Lung (tissue), 12 donors: ENCODE results near the gene GHR. TPM values are rescaled to one million over a fixed set of nuclear protein-coding genes. Genes with fewer than 3 reads are reported as not detected.

ENCODE experiments used
- ATAC-seq: fragments of 200-7000 bp; cut with Tn5 transposase; one replicate; pipeline ENCODE4 v1.9.1; 2020; ENCODE audit warnings: moderate number of reproducible peaks; ENCODE audit not compliant: insufficient read depth, low FRiP score
- DNase-seq, 3 donors: peaks; one replicate each; pipeline ENCODE4 v3.0.0-alpha.2; 2013 to 2017
- H3K27ac ChIP-seq, 2 donors: one replicate each; pipeline ENCODE4 v1.5.1; 2013; ENCODE audit warnings: mild to moderate bottlenecking in 2 of 2, moderate library complexity in 2 of 2, control low read depth in 1 of 2, inconsistent platforms in 1 of 2, low read depth in 1 of 2, low read length in 1 of 2
- H3K27me3 ChIP-seq, 3 donors: one replicate each; pipeline ENCODE4 v1.5.1; 2013; ENCODE audit warnings: low read length in 2 of 3; ENCODE audit not compliant: control insufficient read depth in 3 of 3, insufficient read depth in 3 of 3
- H3K36me3 ChIP-seq, 4 donors: one replicate each; pipeline ENCODE4 v1.5.1; 2013; ENCODE audit warnings: low read length in 4 of 4, mild to moderate bottlenecking in 1 of 4, moderate library complexity in 1 of 4; ENCODE audit not compliant: control insufficient read depth in 4 of 4, insufficient read depth in 4 of 4
- H3K4me1 ChIP-seq, 5 donors: one replicate each; pipeline ENCODE4 v1.5.1; 2013; ENCODE audit warnings: low read length in 5 of 5, mild to moderate bottlenecking in 2 of 5, moderate library complexity in 1 of 5; ENCODE audit not compliant: control insufficient read depth in 5 of 5, insufficient read depth in 5 of 5
- H3K4me3 ChIP-seq: one replicate; pipeline ENCODE4 v1.5.1; 2013; ENCODE audit warnings: mild to moderate bottlenecking, control low read depth, moderate library complexity
- H3K9ac ChIP-seq, 2 donors: one replicate each; pipeline ENCODE4 v1.5.1; 2013; ENCODE audit warnings: low read length in 2 of 2, control low read depth in 1 of 2; ENCODE audit not compliant: insufficient read depth in 1 of 2
- H3K9me3 ChIP-seq, 4 donors: one replicate each; pipeline ENCODE4 v1.5.1; 2013; ENCODE audit warnings: low read length in 3 of 4, mild to moderate bottlenecking in 1 of 4, moderate library complexity in 1 of 4; ENCODE audit not compliant: control insufficient read depth in 4 of 4, insufficient read depth in 3 of 4
- WGBS, 2 donors: extraction: QIAGEN DNeasy Blood & Tissue Kit; methylation state at CpG; one replicate each; pipeline ENCODE4 v1.1.7; 2013; 5-methylcytosine and 5-hydroxymethylcytosine counted together
- polyA plus RNA-seq, 2 donors: library from polyadenylated mRNA; stranded (reverse); fragments of 200-250 nt; gene quantifications; one replicate each; pipeline ENCODE4 v1.2.1, GENCODE V29; 2013
- total RNA-seq, 2 donors: library from RNA; depleted of rRNA in 1 of 2; stranded (reverse); fragments of >200 nt in 1 of 2; gene quantifications; one replicate each; pipeline ENCODE4 v1.2.1, GENCODE V29; 2014 to 2021
- TF ChIP-seq, protein P1 (sequence below): IDR thresholded peaks from 2 replicates; pipeline ENCODE4 v1.5.1; 2012; ENCODE audit warnings: mild to moderate bottlenecking; ENCODE audit errors: control extremely low read depth, extremely low read depth
- donor health status: control.
- donor health status: control.
- donor health status: Bipolar disorder and iron deficiency.
- donor health status: healthy.
- donor health status: DM: yes; HTN: yes; CAD: no.

GHR gene
- total and polyA plus RNA-seq, 4 donors = 0.98 to 23.8 (median 3.2) TPM

DNA sequence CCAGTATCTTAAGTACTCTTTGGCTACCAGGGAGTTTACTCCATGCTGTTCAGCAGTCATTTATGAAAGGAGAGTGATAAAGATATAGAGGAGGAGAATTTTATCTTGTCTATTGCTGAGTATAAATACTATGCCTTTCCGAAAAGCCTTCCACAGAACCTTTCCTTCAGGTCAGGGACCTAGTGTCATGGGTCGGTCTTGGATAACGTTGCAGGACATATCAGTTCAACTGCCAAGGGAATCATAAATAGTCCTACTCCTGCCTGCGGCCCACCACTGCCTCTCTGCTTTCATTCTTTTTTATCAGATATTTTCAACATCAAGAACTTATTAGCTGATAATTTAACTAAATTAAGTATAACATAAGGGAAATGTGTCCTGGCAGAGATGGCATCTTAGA lies 211.3 kb downstream of the GHR start:
- Histone ChIP-seq H3K36me3 (no peaks in the 10 kb centered on the region), H3K9ac (no peak overlapping the region), H3K4me3 (no peak overlapping the region), H3K4me1 (peaks cover 0 to 10% (median 0%) of the 10 kb centered on the region in 5 donors), H3K27ac (no peak overlapping the region), H3K9me3 (no peaks in the 10 kb centered on the region), H3K27me3 (no peaks in the 10 kb centered on the region)
- DNase-seq = no peak
- WGBS, 2 donors = 91% methylated on average over 4 of the region's 4 CpGs
- TF ChIP-seq, protein P1, sequence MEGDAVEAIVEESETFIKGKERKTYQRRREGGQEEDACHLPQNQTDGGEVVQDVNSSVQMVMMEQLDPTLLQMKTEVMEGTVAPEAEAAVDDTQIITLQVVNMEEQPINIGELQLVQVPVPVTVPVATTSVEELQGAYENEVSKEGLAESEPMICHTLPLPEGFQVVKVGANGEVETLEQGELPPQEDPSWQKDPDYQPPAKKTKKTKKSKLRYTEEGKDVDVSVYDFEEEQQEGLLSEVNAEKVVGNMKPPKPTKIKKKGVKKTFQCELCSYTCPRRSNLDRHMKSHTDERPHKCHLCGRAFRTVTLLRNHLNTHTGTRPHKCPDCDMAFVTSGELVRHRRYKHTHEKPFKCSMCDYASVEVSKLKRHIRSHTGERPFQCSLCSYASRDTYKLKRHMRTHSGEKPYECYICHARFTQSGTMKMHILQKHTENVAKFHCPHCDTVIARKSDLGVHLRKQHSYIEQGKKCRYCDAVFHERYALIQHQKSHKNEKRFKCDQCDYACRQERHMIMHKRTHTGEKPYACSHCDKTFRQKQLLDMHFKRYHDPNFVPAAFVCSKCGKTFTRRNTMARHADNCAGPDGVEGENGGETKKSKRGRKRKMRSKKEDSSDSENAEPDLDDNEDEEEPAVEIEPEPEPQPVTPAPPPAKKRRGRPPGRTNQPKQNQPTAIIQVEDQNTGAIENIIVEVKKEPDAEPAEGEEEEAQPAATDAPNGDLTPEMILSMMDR = no peak
- ATAC-seq = no peak

DNA sequence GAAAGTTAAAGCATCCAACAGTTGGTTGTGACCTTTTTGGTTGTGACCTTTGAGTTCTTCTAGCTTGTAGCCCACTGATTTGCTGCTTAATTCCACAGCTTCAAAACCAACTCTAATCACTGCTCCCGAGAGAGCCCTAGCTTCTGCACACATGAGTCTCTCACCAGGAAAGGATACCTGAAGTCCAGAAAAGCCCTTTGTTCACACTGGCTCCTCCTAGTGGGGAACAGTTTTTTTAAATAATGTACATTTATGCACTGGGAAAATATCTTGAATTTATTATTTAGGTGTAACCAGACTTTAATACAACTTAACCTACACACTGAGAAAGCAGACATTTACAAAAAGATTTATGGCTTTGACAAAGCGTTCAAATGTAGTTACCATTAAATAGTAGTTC lies 213.2 kb downstream of the GHR start:
- ATAC-seq = no peak
- H3K9me3 ChIP-seq = no peaks in the 10 kb centered on the region

DNA sequence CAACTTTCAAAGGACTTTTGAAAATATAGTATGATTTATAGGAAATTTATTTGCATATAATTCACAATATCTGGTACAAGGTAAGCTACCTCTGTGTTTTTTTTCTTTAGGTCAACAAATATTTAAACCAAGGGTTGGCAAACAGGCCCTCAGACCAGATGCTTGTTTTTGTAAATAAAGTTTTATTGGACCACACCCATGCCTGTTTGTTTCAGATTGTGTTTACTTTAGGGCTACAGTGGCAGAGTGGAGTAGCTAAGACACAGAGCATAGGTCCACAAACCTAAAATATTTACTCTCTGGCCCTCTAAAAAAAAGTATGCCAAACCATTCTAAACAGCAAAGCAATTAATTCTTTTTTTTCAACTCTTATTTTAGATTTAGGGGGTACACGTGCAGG lies 213.7 kb downstream of the GHR start:
- Histone ChIP-seq H3K9me3 (no peaks in the 10 kb centered on the region), H3K27me3 (no peaks in the 10 kb centered on the region), H3K27ac (no peak overlapping the region), H3K36me3 (no peaks in the 10 kb centered on the region), H3K9ac (no peak overlapping the region), H3K4me3 (no peak overlapping the region), H3K4me1 (peaks cover 0 to 4% (median 0%) of the 10 kb centered on the region in 5 donors)
- DNase-seq (no peak), ATAC-seq (no peak)
- 82 to 92% methylated on average over 1 of the region's 1 CpG for WGBS, 2 donors
- TF ChIP-seq, protein P1 = no peak

More for the DNA sequence above, 213.2 kb downstream of the GHR start:
- no peak for DNase-seq
- Histone ChIP-seq H3K27me3 (no peaks in the 10 kb centered on the region), H3K9ac (no peak overlapping the region), H3K36me3 (no peaks in the 10 kb centered on the region), H3K4me3 (no peak overlapping the region), H3K4me1 (peaks cover 0 to 7% (median 0%) of the 10 kb centered on the region in 5 donors), H3K27ac (no peak overlapping the region)
- TF ChIP-seq, protein P1 = no peak
- WGBS, 2 donors = 80 to 87% methylated on average over 2 of the region's 2 CpGs

DNA sequence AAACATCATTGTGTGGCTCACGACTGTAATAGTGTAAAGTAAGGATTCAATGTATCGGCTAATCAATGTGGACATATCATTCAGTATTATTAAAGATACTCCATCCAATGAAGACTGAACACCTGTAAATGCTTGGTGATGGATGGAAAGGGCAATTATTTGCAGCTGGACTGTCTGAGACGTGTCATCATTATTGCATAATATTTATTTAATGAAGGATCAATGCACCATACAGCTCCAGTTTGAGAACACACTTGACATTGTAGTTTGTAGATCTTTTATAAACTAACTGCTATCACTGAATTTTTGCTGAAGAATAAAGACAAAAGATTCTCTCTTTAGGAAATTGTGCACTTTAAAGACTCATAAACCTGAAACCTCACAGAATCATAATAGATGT lies 215.7 kb downstream of the GHR start:
- H3K9ac ChIP-seq = no peak overlapping the region
- ATAC-seq (no peak), DNase-seq (no peak)
- H3K4me1 ChIP-seq = no peaks in the 10 kb centered on the region
- H3K36me3 ChIP-seq = no peaks in the 10 kb centered on the region
- H3K9me3 ChIP-seq = no peaks in the 10 kb centered on the region
- TF ChIP-seq, protein P1 = no peak
- WGBS, 2 donors = 91 to 92% methylated on average over 3 of the region's 3 CpGs
- no peak overlapping the region for H3K4me3 ChIP-seq
- H3K27ac ChIP-seq = no peak overlapping the region
- no peaks in the 10 kb centered on the region for H3K27me3 ChIP-seq
